Sciatic nerve (tissue), 2 donors: ENCODE data around the gene SMYD3. TPM values are rescaled to one million over a fixed set of nuclear protein-coding genes. Genes with fewer than 3 reads are reported as not detected.

Experiments used
- ATAC-seq: fragments of 200-7000 bp; cut with Tn5 transposase; one replicate; pipeline ENCODE4 v1.9.1; 2020; ENCODE audit warnings: mild to moderate bottlenecking, moderate library complexity
- DNase-seq: peaks from one replicate; pipeline ENCODE4 v3.0.0-alpha.2; 2020; ENCODE audit warnings: low spot score
- intact Hi-C: fragments of 100-400 bp; cut with DNase I; formaldehyde crosslinking; loops from one replicate; pipeline ENCODE4 v1.14.2; 2022
- total RNA-seq: library from RNA; stranded (reverse); fragmentation: NEBNext Ultra II Directional; extraction: Animal tissue kit (Norgen Biotek cat#: 25700); gene quantifications from one replicate; pipeline ENCODE4 v1.2.1, GENCODE V29; 2021
- donor health status: DM: no; HTN: no; CAD: no.
- donor health status: DM: no; HTN: no; CAD: no.

Gene SMYD3
- total RNA-seq, 1 donor from 2014 or later: 27.7 TPM

DNA sequence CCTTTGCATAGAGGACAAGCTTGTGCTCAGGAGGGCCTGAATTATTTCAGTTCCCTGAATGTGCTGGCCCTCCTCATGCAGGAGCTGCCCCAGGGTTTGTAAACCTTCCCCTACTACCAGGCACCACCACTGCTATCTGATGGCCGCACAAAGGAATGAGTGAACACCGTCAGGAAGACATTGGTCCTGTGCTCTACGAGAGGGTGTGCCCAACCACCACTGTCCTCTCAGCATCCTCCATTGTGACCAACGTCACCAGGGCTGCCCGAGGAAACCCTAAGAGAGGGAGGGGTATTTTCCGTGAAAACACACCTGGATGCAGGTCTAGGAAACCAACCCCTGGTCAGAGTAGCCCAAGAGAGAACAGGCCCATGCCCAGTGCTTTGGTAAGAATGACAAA is 694.8 kb downstream of the SMYD3 start:
- intact Hi-C loops: no loop called here
- ATAC-seq (no peak), DNase-seq (no peak)

DNA sequence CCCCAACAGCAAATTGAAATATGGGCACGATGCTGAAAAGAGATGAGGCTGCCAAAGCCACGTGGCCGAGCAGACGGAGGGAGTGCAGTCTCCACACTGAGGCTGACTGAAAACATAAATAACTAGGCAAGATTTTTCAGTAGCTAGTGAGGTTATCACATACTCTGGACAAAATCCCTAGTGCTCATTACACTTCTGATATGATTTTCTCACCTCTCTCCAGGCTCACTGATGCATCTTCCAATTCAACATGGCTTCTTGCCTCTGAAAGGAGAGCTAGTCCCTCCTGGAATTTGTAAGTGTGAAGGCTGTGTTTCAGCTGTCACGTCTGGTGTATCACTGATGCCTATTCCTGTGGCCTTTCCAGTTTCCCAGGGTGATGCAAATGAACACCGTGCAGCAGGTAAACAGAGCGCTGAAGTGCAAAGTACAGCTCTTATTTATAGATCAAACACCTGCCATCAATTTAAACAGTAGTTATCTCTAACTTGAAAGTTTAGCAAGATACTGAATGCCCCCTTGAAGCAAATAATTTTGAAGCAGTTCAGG is 696.2 kb downstream of the SMYD3 start:
- DNase-seq (no peak), ATAC-seq (no peak)
- intact Hi-C loops: no loop called here

DNA sequence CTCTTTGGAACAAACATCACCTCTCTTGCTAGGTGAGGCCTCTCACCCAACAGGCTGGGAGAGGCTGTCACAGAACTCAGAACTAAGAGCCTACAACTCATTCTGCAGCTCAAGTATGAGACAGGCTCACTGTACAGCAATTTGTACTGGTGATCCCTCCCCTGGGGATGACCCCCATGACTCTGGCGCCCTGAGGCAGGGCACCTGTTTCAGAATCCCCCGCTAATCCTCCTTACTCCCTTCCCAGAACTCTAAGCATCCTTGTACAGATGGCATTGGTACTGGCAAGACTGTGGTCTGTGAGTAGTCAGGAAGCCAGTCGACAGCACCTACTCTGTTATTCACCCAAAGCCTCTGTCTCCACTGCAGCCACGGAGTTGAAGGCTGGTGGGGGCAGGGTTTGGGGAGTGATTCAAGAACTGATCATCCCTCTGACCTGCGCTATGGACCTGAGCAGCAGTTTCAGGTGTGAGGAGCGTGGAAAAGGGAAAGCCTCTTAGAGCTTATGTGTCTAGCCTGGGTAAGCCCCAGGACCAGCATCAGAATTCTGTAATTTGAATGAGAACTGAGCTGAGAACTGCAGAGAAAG is 696.8 kb downstream of the SMYD3 start:
- intact Hi-C loops: no loop called here
- ATAC-seq: no peak
- DNase-seq: no peak

DNA sequence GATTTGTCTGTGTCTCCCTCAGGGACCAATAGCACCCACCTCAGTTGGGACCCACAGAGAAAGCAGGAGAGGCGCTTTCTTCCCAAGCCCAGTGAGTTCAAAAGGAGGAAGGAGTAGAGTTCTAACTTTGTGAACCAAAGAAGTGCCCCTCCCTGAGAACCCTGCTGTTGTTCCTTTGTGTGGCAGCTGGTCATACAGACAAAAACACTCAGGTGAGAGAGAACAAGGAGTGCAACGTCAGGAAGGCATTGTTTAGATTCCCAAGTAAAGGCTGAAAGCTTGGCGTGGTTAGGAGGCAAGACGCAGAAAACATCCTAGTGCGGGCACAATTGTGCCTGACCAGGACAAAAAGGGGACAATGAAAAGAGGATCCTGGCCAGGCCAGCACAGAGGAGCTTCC is 697.7 kb downstream of the SMYD3 start:
- intact Hi-C loops: no loop called here
- DNase-seq (no peak), ATAC-seq (no peak)

DNA sequence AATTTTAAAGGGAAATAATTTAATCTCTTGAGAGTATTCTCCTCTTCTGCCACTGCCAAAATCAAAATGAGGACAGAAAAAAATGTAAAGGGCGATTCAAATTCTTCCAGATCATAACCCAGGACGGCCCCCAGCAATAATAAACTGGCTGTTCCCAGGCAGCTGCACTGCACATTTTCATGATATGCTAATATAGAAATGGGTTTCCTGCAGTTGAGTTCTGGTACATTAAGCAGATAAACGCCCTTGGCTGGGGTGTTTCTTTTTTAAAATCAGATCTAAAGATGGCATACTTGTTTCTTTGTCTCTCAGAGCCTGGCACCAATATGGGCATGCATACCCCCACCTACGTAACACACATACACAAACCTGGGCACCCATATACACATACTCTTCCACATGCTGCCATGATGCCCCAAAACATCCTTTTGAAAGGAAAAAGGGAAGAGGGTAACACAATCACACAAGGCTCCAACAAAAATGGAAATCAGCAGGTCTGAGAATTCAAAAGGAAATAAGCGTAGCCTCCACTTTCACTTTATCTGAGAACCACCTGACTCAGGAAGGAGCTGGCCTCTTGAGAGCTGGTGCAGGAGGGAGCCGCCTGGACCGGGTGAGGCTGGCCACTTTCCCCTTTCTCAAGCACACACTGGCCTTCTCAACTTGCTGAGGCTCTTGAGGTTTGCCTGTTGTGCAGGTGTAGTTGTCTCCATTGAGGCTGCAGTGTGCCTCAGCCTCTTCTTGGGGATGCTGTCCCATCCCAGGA is 698.9 kb downstream of the SMYD3 start:
- DNase-seq: no peak
- no peak for ATAC-seq
- intact Hi-C loops: no loop called here

DNA sequence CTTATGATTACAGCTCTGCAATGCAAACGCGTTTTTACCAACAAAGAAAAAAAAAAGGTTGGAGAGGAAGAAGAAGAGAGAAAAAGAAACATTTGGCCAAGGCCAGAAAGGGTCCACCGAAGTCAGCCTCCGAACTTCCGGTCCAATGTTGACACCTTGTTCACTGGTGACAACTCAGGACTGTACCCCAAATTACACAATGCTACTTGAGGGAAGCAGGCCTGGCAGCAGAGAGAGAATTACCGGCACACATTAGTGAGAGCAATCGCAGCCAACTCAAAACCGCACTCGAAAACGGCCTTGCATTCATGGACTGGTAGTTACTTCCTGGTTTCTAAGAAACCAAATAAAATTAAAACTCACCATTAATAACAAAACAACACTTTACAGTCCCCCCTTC is 699.8 kb downstream of the SMYD3 start:
- intact Hi-C loops: no loop called here
- DNase-seq (no peak), ATAC-seq (no peak)

DNA sequence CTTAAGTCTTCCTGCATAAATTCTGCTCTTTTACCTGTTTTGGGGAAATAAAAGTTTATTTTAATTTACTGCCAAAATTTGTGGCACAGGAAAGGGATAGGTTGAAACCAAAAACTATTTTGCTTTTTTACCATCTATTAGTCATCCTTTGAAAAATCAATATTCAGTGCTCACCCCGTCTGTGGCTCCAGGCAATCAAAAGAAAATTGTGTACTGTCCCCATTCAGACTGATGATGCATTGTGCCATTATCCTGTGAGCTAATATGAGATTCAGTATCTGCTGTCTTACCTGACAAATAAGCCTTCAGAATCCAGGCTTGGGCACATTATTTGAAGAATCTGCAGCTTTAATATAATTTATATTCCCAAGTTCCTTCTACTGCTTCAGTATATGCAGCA is 701.5 kb downstream of the SMYD3 start:
- ATAC-seq (no peak), DNase-seq (no peak)
- intact Hi-C loops: no loop called here

DNA sequence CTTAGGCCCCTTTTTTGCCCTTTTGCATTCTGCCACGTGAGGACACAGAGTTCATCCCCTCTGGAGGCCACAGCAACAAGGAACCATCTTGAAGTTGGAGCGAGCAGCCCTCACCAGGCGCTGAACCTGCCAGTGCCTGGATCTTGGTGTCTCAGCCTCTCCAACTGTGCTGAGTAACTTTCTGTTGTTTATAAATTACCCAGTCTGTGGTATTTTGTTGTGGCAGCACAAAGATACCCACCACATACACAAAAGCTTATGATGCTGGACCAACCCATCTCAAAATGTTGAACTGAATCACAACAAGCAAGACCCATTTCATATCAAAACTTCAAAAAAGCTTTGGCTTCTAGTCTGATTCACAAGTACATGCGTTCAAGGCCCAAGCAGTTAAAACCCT is 702.4 kb downstream of the SMYD3 start:
- intact Hi-C loops: no loop called here
- ATAC-seq (no peak), DNase-seq (no peak)

DNA sequence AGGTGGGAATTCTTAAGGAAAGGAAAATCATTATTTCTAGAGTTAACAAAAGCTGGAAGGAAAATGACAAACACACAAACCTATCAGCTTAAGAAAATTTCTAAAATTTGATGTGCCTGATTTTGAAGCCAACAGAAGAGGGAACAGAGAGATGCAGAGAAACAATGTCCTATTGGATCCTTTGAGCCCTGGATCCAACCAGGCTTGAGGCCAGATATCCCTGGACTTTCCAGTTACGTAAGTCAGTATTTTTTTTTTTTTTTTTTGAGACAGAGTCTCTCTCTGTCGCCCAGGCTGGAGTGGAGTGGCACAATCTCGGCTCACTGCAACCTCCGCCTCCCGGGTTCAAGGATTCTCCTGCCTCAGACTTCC is 703.4 kb downstream of the SMYD3 start:
- ATAC-seq (no peak), DNase-seq (no peak)
- intact Hi-C loops: no loop called here

DNA sequence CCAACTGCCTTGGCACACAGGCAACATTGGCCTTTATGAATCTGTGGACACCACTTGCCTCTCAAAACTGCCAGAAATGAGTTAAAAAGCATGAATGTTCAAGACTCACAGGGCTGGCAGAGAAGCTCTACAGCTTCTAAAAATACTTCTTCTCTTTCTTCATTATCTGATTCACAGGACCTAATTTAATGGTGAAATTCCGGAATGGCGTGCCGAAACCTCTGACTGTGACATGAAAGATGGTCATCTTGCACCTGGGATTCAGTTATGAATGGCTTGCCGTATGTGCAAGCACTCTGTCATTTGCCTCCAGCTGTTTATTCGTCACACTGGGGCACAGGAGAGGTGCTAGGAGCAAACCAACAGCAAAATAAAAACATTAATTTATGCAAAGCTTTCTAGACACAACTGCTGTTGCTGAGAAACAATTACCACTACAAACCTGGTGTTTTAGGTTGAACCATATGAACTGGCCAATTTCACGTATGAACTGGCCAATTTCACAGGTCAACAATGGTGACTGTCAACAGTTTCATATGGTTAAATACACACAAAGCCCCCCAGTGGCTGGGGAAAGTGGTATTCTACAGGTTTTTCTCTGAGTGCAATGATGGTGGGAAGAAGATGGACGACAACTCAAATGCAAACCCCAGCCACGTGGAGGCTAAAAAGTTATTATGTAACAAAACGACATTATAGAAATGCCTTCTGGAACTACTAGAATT is 704.0 kb downstream of the SMYD3 start:
- intact Hi-C loops: no loop called here
- ATAC-seq (no peak), DNase-seq (no peak)

DNA sequence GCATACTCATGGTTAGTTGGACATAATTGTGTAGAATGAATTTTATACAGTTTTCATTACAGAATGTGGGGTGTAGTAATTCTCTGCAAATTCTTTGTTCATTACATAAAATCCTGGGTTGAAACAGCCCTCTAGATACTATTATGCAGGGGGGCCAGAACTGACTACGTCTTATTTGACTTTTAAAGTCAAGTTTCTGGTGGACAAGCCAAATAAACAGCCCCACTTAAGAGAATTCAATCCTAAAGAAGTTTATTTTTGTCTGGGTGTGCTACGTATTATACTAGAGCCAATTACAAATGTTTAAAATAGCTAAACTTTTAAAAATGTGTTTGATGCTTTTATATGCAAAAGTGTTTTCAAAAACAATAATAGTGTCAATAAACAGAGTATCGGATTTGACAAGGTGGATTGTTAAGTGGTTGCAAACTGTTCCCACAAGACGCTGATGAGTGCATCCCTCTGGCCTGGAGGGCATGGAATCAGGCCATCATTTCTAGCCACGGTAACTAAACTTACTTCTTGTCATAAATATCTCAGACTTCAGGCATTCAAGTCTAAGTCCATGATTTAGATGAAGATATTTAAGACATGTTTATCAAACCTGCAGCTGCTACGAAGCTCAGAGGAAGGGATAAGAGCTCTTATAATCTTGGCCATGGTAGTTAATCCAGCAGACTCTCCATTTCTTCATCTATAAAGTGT is 706.0 kb downstream of the SMYD3 start:
- no peak for DNase-seq
- intact Hi-C loops: no loop called here
- ATAC-seq: no peak

DNA sequence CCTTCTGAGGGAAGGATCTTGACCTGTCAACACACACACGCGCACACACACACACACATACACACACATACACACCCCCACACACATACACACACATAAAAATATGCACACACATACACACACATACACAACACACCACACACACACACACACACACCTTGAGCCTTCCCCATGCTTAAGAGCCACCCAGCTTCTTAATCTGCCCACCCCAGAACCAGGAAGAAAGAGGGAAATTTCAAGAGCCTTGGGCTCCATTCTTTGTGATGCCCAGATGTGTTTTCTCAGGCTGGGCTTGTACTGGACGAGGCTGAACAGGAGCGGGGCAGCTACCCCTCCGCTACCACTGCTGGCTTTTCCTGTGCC is 708.7 kb downstream of the SMYD3 start:
- intact Hi-C loops: no loop called here
- no peak for DNase-seq
- ATAC-seq: no peak

DNA sequence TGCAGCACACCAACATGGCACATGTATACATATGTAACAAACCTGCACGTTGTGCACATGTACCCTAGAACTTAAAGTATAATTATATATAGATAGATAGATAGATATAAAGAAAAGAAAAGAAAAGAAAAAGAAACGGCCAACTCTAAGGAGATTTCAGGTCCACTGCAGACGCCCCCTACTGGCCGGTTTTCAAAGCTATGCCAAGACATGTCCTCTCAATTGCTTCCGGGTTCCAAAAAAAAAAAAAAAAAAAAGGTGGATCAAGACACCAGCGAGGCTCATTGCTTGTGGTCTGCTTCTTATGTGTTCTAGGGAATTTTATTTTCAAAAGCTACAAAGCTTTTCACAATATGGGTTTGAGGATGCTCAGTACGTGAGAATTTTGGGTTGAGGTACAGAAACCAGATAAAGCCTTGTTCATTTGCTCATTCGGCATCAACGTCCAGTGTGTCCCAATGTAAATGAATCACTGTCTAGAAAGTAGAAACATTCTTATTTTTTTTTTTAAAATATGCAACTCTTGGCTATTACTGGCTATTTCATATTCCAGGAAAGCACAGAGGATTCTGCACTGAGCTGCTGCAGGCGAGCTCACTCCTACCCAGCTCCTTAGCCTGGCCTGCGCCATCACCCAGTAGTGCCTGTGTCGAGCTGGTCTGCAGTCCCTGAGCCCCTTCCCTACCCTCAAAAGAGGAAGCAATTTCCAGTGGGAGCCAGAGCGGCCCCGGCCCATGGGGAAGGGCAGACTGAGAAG is 709.3 kb downstream of the SMYD3 start:
- intact Hi-C loops: no loop called here
- DNase-seq (no peak), ATAC-seq (no peak)

DNA sequence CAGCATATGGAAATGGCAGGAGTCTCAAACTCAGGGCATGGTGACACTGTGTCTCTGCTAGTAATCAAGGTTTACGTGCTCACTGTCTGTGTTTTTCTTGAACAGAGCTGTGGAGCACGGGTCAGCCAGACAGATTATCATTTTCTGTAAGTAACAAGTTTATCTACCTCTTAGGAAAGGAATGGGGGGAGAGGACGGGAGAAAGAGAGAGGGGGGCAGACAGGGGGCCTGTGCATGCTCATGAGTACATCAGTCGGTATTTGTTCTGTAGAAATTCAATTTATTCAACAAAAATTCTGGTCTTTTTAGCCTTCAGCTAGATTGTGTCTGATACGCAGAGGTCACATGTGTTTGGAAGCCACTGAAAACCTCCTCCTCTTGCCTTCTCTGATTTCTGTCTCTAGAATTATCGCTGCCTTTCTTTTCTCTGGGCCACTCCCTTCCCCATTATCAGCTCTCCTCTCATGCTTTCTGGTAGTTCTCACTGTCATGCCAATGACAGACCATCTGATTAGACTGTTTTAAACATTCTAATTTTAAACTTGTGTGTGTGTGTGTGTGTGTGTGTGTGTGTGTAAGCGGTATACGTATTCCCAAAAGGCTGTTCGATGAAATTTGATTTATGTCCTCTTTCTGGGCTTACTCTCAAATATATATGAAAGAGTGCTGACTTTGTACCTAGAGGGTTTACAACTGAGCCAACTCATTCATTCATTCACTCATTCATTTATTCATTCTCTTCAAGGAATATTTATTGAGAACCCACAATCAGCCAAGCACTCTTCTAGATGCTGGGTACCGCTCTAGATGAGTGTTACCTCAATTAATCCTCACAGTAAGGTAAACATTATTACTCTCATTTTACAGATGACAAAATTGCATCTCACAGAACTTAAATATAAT is 715.4 kb downstream of the SMYD3 start:
- intact Hi-C loops: no loop called here
- DNase-seq (no peak), ATAC-seq (no peak)

DNA sequence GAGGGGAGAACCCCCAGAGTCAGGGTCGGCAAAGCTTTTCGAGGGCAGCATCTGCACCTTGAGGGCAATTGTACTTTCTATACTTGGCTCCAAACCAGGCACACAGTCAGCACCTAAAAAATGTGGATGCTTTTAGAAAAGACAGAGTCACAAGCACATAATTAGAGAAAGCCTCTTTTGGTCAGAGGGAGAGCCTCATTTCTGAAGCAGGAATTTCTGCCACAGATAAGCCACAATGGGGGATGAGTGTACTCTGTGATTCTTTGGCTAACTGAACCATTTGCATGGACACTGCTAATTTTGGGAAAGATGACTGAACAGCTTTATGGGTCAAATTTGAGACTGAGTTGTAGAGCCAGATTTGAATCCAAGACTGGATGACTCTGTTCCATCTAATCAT is 716.6 kb downstream of the SMYD3 start:
- no peak for ATAC-seq

DNA sequence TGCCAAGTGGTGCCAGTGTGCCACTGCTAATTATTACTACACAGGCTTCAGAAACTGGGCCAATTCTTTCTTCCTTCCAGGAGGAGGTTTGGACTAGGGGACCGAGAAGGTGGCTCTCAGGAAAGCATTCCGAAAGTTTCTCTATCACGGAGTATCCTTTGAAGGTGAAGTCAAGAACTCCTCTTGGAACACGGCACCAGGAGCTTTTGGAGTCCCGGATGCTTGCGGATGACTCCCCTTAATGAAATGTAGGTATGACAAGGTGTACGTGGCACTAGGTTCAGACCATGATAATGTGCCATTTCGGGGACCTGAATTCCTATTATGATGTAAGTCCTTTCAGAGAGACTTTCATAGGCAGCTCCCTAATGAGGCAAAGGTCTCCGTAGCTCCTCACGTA is 718.2 kb downstream of the SMYD3 start:
- DNase-seq: no peak
- intact Hi-C loops: loop anchor here (5.0 kb wide), 1 partner anchor 377 kb away; no protein-coding TSS in a partner anchor
- no peak for ATAC-seq

More for the DNA sequence above, 716.6 kb downstream of the SMYD3 start:
- intact Hi-C loops: no loop called here
- no peak for DNase-seq

DNA sequence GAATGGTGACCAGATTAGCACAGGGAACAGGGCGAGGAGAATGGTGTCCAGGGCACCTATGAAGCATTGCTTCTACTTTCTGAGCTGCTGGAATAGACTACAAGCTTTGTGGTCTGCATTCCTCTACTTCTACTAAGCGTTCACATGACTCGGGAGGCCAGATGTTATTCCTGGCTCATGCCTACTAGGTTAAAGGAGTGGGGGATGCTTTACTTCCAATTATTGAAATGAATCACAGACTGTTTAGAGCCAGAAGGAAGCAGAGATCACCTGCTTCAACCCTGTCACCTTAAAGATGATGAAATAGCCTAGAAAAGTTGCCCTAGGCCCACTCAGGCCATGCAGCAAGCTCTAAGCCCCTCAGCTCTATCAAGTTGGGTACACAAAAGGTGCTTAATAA is 718.8 kb downstream of the SMYD3 start:
- intact Hi-C loops: loop anchor here (5.0 kb wide), 1 partner anchor 376 kb away; no protein-coding TSS in a partner anchor
- ATAC-seq (no peak), DNase-seq (no peak)

DNA sequence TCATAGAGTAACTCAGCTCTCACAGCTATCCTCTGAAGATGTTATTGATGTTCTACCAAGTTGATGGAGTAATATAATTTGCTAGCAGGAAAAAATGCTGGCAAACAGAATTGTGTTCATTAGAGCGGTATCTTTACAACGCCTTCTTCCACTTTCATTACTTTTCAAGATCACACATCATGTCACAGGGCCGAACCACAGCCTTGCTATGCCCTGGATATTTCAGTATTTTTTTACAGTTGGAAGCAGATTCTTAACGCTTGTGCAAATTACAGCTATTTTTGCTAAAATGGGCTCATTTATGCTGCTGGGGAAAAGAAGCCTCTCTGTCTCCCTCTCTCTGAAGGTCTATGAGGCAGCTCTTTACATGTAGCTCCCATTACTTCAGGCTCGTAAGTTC is 720.1 kb downstream of the SMYD3 start:
- ATAC-seq (no peak), DNase-seq (no peak)
- intact Hi-C loops: loop anchor here (5.0 kb wide), 1 partner anchor 375 kb away; no protein-coding TSS in a partner anchor
